Neutrophil (primary cell): ENCODE results near the gene HMX1.
A peak's percentile ranks its signal among the peaks of the same experiment; 100 is the strongest.

Experiments used
- H3K27ac ChIP-seq: fragments of 200-600 bp; sonication (generic); 2 replicates; pipeline ENCODE4 v1.5.1; 2016; ENCODE audit warnings: mild to moderate bottlenecking, moderate library complexity
- H3K27me3 ChIP-seq: fragments of 200-600 bp; sonication (generic); 2 replicates; pipeline ENCODE4 v1.6.0; 2016; ENCODE audit warnings: mild to moderate bottlenecking
- H3K36me3 ChIP-seq: fragments of 200-600 bp; sonication (generic); 2 replicates; pipeline ENCODE4 v1.5.1; 2017
- H3K4me1 ChIP-seq, 2 experiments: fragments of 200-600 bp in 1 of 2; sonication (generic) in 1 of 2; 1 replicate in 1 of 2; 2 replicates in 1 of 2; pipeline versions ENCODE4 v1.5.1 to v1.6.1; 2013 to 2016; ENCODE audit warnings: low read depth in 1 of 2, low read length in 1 of 2, mild to moderate bottlenecking in 1 of 2, moderate library complexity in 1 of 2; ENCODE audit not compliant: control insufficient read depth in 1 of 2, insufficient read depth in 1 of 2
- H3K4me3 ChIP-seq, 2 experiments: fragments of 200-600 bp in 1 of 2; sonication (generic) in 1 of 2; 1 replicate in 1 of 2; 2 replicates in 1 of 2; pipeline ENCODE4 v1.5.1; 2013 to 2016; ENCODE audit warnings: low read depth in 1 of 2, low read length in 1 of 2, mild to moderate bottlenecking in 1 of 2, moderate library complexity in 1 of 2
- H3K9me3 ChIP-seq: fragments of 200-600 bp; sonication (generic); 2 replicates; pipeline ENCODE4 v1.5.1; 2016
- CTCF ChIP-seq: fragments of 200-600 bp; sonication (generic); IDR thresholded peaks from 2 replicates; pipeline ENCODE4 v1.5.1; 2016; ENCODE audit warnings: antibody characterized with exemption

The HMX1 gene

GRCh38 chr4:8857766-8858700 lies 13.6 kb downstream of the HMX1 start:
- H3K9me3 ChIP-seq: no peaks in the 10 kb centered on the region

GRCh38 chr4:8856835-8857621 lies 14.6 kb downstream of the HMX1 start:
- H3K9me3 ChIP-seq: no peaks in the 10 kb centered on the region
- peaks cover 99% of the 10 kb centered on the region for H3K27me3 ChIP-seq

More at GRCh38 chr4:8857766-8858700, 13.6 kb downstream of the HMX1 start:
- H3K27me3 ChIP-seq: peaks cover 100% of the 10 kb centered on the region
- peak overlapping the region; percentile 40 to 47 for H3K4me3 ChIP-seq
- H3K4me1 ChIP-seq: peaks cover 18 to 23% of the 10 kb centered on the region in 2 experiments
- H3K27ac ChIP-seq: no peak overlapping the region
- no peak for TF ChIP-seq CTCF
- no peaks in the 10 kb centered on the region for H3K36me3 ChIP-seq

GRCh38 chr4:8855818-8856245 lies 15.8 kb downstream of the HMX1 start:
- H3K4me3 ChIP-seq: no peak overlapping the region
- H3K27me3 ChIP-seq: peaks cover 99% of the 10 kb centered on the region
- no peak overlapping the region for H3K27ac ChIP-seq
- no peaks in the 10 kb centered on the region for H3K9me3 ChIP-seq
- H3K36me3 ChIP-seq: no peaks in the 10 kb centered on the region
- H3K4me1 ChIP-seq: peaks cover 18 to 23% of the 10 kb centered on the region in 2 experiments
- TF ChIP-seq CTCF: no peak

More at GRCh38 chr4:8856835-8857621, 14.6 kb downstream of the HMX1 start:
- H3K4me3 ChIP-seq: peak overlapping the region; percentile 40 to 47
- TF ChIP-seq CTCF: no peak
- H3K27ac ChIP-seq: no peak overlapping the region
- H3K4me1 ChIP-seq: peaks cover 18 to 23% of the 10 kb centered on the region in 2 experiments
- H3K36me3 ChIP-seq: no peaks in the 10 kb centered on the region

GRCh38 chr4:8854931-8855330 lies 16.7 kb downstream of the HMX1 start:
- peaks cover 18 to 23% of the 10 kb centered on the region in 2 experiments for H3K4me1 ChIP-seq
- H3K27ac ChIP-seq: no peak overlapping the region
- no peak for TF ChIP-seq CTCF
- no peaks in the 10 kb centered on the region for H3K36me3 ChIP-seq
- H3K9me3 ChIP-seq: no peaks in the 10 kb centered on the region
- peaks cover 99% of the 10 kb centered on the region for H3K27me3 ChIP-seq
- no peak overlapping the region for H3K4me3 ChIP-seq

- no peaks in the 10 kb centered on the region for H3K9me3 ChIP-seq
- peaks cover 18 to 23% of the 10 kb centered on the region in 2 experiments for H3K4me1 ChIP-seq
- H3K36me3 ChIP-seq: no peaks in the 10 kb centered on the region
- no peak overlapping the region for H3K27ac ChIP-seq
- no peak overlapping the region for H3K4me3 ChIP-seq
- no peak for TF ChIP-seq CTCF
- peaks cover 99% of the 10 kb centered on the region for H3K27me3 ChIP-seq
Measured at GRCh38 chr4:8854016-8854415, 17.6 kb downstream of the HMX1 start.
